HG03565 (cell line): ENCODE measurements around the gene ATG3.
"Not testable (repeated sequence)": the region's sequence is repeated elsewhere in the genome, so short reads cannot be mapped to it uniquely, and the experiment has no call there.

Experiments
- ATAC-seq: cut with Tn5 transposase; IDR thresholded peaks from one replicate; pipeline ENCODE4 v1.9.1; 2021; ENCODE audit warnings: mild to moderate bottlenecking, moderate library complexity; ENCODE audit not compliant: unreplicated experiment

The ATG3 gene

GRCh38 chr3:112564247-112564939, 2.6 kb upstream of the ATG3 start:
- not testable (repeated sequence) for ATAC-seq

- no peak for ATAC-seq
These were observed 353 bp downstream of the ATG3 start for GRCh38 chr3:112561484-112561733.

DNA sequence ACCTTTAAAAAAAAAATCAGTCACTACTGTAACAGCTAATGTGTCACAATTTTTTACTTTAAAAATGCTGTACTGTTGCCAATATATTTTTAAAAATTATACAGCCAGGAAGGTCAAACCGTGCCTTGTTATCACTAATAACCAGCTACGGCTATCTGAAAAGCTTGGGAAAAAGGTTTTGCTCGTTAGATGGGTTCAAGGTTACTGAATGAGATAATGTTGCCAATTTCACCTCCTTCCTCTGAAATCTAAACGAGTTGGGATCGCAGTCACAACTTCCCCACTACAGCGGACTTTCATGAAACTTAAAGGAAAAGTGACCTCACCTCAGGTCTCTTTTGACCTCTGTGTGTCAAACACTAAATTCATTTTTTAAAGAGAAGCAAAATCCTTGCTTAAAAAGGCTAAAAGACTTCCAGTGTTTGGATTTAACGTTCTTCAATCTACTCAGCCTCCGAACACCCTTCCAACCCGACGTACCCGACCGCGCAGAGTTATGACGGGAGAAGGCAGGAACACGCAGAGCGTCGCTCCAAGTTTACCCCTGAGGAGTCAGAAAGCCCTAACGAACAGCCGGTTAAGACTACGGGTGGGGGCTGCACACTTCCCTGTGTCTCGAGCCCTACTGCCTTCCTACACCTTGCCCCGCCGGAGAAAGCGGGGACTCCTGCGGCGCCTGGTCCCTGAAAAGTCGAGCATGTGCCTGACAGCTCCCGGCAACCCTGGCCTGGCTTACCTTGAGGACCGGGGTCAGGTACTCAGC, 860 bp downstream of the ATG3 start:
- ATAC-seq, result peak; percentile 15

GRCh38 chr3:112560307-112560706, 1.5 kb downstream of the ATG3 start:
- no peak for ATAC-seq

- ATAC-seq, result no peak
These were observed 3.8 kb downstream of the ATG3 start for GRCh38 chr3:112557976-112558375.

DNA sequence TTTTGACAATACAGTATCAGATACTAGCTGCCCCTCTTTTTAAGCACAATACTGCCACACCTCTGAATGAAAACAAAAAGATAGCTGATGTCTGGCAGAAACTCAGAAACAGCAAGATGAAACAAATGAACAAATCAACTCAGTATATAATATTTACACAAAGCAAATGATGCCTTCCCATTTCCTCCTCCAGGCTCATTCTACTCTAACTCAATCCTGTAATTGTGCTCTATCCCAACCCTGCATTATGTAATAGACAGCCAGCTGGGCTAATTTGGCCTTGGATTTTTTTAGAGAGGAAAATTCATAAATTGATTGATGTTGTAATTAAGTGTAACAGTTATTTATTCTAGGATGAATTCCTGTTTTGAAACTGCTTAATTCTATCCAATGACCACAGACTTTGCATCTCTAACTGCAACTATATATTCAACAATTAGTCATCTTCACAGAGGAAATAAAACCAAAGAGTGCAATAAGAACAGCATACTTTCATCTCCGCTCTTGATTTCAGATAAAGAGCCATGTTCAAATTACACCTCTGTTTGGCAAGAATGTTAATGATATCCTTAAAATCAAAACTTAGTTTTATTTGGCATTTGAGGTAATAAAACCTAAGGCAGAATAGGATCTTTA, 6.1 kb downstream of the ATG3 start:
- no peak for ATAC-seq

DNA sequence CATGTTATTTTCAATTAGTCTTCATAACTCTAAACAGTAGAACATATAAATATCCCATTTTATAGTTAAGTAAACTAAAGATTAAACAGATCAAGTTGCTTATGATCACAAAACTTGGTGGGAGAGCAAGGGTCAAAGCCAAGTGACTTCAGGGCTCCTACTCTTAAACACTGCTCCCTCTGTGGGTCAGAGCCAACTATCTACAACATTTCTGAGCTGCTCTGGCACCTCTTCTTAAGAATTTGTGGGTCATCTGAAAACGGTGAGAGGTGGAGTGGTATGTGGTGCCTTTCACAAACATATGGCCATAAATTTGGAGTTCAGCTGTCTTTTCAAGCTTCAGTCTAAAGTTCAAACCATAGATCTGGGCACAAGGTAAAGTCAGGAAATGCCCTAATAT, 10.9 kb downstream of the ATG3 start:
- ATAC-seq, result no peak

DNA sequence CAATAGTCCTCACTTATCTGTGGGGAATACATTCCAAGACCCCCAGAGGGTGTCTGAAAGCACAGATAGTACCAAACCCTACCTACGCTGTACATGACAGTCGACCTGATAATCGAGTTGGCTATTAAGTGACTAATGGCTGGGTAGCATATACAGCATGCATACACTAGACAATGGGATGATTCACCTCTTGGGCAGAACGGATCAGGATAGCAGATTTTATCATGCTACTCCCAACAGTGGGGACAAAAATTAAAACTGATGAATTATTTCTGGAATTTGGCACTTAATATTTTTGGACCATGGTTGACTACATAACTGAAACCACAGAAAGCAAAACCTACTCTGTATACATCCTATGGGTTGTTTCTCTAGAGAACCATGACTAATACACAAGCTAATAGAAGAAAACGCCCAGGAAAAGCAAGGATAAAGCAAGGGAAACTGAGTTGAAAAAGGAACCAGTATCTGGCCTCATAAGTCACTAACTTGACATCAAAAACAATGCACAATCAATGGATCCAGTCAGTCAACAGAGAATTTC, 15.5 kb downstream of the ATG3 start:
- no peak for ATAC-seq

DNA sequence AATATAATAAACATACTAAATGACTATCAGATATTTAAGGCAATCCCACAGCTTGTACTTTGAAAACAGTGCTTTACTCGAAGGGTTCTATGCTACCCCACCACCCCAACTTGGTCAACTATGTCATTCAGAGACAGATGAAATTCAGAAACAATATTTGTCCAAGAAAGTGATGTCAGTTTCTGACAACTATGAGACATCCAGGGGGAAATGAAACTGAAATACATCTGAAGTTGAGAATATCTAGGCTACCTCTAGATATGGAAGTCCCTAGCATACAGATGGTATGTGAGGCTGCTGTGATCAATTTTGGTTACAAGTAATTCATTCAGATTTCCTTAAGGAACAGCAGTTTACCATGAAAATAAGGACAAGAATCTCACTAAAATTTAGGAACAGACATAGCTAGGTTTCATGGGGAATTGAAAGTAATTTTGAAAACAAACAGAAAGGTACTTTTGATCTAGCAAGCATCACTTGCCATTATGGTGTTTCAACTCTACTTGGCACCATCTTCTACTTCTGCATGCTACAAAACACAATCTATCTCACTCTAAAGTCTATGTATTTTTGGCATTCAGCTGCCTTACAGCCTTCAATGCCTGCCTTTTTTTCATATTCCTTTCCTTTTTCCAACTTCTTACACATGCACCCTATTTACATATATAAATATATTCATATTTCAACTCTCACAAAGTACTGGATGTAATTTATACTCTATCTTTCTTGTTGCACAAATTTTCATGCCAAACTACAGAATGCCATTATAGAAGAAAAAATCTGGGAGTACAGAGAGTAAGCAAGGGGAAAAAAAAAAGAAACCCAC, 21.7 kb downstream of the ATG3 start:
- ATAC-seq, result peak; percentile 93

DNA sequence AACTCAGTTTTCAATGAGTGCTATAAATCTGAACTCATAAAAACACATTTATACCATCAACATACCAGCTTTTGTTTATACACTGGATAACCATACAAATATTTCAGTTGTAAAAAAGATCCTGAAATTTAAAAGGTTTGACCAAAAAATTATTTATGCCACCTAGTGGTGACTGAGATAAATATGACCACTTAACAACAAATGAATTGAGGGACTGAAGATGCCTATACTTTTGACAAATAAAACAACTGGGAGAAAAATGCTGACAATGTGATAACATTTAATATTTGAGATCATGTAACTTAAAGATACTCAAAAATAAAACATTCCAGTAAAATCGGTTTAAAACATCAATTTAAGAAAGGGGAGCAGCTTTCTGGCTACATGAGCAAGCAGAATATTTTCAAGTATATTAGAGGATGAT, 30.4 kb downstream of the ATG3 start:
- no peak for ATAC-seq

- no peak for ATAC-seq
These were observed 31.2 kb downstream of the ATG3 start for GRCh38 chr3:112530573-112530972.

- not testable (repeated sequence) for ATAC-seq
These were observed 37.6 kb downstream of the ATG3 start for GRCh38 chr3:112524127-112524526.

- ATAC-seq, result peak; percentile 49
These were observed 42.2 kb downstream of the ATG3 start for GRCh38 chr3:112519424-112520001.

DNA sequence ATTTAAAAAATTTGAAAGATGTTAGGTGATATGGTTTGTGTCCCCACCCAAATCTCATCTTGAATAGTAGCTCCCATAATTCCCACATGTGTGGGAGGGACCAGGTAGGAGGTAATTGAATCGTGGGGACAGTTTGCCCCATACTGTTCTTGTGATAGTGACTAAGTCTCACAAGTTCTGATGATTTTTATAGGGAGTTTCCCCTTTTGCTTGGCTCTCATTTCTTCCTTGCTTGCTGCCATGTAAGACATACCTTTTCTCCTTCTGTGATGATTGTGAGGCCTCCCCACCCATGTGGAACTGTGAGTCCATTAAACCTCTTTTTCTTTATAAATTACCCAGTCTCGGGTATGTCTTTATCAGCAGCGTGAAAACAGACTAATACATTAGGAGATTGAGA, 42.8 kb downstream of the ATG3 start:
- not testable (repeated sequence) for ATAC-seq

DNA sequence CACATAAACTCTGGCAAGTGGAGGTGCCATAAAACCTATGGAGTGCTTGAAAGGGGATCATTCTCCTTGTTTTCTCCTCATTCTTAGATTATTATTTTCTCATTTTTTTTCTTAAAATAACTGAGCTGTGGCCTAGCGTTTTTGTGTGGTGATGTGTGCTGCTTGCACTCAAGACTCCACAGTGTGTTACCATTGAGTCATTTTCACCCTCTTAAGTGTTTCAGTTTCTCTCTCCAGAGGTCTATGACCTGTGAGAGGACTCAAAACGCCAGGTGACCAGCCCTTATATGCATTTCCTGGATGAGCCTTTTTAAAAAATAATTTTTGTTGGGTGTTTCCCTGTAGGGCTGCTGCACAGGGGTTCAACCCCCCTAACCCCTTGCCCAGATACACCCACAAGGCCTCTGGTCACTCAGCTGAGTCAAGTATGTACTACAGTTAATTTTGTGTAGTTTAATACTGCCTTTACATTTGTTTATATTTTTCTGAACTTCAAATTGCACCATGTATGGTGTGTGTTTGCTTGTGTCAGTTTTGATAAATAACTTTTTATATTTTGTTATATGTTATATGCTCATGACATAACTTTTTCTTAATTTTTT, 47.1 kb downstream of the ATG3 start:
- peak; percentile 97 for ATAC-seq

DNA sequence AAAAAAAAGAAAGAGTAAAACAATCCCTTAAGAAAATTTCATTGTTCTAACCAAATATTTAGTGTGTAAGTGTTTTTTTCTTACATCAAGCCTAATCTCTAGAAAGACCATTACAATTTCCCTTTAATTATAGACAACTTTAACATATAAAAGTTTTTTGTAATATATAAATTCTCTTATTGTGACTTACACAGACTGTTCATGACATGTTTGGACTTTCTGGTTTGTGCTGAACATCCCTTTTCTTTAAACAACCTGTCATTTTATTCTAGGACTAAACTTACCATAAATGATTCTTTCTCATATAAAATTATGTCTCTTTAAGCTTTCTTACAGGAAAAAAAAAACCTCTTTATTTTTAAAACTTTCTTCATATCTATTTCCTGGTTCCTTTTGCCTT, 49.4 kb downstream of the ATG3 start:
- no peak for ATAC-seq

DNA sequence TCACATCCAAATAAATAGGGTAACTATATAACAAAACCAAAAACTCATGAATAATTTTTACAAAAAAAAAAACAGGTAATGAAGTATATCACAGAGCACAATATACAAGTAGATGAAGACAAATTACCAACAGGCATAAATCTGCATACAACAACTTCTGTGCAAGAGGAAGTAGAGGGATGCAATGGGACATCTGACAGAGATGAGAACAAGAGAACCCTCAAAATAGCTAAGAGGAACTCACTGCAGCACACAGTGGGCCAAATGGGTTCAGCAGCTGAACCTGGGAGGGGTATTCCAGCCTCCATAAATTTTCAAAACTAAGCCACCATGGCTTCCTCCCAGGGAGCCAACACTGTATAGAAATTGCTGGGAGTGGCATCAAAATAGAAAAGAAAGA, 52.9 kb downstream of the ATG3 start:
- no peak for ATAC-seq

- ATAC-seq, result no peak
These were observed 53.5 kb downstream of the ATG3 start for GRCh38 chr3:112508261-112508660.

- no peak for ATAC-seq
These were observed 55.9 kb downstream of the ATG3 start for GRCh38 chr3:112505907-112506306.

DNA sequence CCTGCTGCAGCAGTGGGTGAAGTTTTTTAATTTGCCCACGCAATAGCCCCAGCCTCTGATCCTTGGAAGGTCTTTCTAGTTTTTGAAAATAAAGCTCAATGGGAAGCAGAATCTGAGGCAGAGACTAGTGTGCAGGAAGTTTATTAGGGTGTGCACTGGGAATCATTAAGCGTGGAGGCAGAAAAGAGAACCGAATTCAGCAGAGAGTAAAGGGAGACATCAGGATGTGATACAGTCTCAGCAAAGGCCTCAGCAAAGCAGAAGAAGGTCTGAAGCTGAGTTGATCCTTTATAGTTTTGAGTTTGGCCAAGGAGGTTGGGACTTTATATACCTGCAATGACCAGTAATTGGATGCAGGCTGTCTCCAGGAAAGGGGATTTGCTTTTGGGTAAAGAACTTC, 57.6 kb downstream of the ATG3 start:
- ATAC-seq, result no peak
